Measurements from ENCODE around the gene ZNF681.
"Not testable (repeated sequence)": the region's sequence is repeated elsewhere in the genome, so short reads cannot be mapped to it uniquely, and the experiment has no call there.

Gene ZNF681

DNA sequence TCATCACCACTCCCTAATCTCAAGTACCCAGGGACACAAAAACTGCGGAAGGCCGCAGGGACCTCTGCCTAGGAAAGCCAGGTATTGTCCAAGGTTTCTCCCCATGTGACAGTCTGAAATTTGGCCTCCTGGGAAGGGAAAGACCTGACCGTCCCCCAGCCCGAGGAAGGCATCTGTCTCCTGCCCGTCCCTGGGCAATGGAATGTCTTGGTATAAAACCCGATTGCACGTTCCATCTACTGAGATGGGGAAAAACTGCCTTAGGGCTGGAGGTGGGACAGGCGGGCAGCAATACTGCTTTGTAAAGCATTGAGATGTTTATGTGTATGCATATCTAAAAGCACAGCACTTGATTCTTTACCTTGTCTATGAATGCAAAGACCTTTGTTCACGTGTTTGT, 65.8 kb downstream of the ZNF681 start:
- not testable (repeated sequence) for DNase-seq (ENCODE audit: low read depth in 2 of 2)

Data from stimulated activated CD8-positive, alpha-beta memory T cell treated with anti-CD3 and anti-CD28 coated beads, Interleukin-2, amount 100 ng/mL, for 1 hour (primary cell).